VCaP (cell line): Measurements from ENCODE around the gene RNFT2.

ENCODE experiments used
- H3K27ac ChIP-seq: fragments of 450-650 bp; 2 replicates; pipeline ENCODE4 v1.5.1; 2017
- TF ChIP-seq, protein P1 (sequence below): fragments of 450-650 bp; conservative IDR thresholded peaks from 2 replicates; pipeline ENCODE4 v1.5.1; 2017; ENCODE audit warnings: mild to moderate bottlenecking, moderate library complexity

Gene RNFT2

DNA sequence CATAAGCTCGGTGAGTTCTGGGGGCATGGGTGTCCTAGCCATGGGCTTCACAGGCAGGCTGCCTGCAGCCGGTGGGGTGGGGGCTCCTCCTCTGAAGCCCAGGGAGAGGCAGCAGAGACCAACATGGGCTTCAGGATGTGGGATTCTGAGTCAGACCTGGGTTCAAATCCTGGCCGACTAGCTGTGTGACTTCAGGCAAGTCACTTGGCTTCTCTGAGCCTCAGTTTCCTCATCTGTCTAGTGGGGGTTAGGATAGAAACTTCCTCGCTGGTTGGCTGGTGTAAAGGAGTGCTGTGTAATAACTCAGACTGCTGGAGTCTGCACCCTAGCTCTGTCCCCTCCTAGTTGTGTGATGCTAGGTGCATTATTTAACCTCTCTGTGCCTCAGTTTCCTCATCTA lies 12.2 kb downstream of the RNFT2 start:
- no peak overlapping the region for H3K27ac ChIP-seq
- TF ChIP-seq, protein P1, sequence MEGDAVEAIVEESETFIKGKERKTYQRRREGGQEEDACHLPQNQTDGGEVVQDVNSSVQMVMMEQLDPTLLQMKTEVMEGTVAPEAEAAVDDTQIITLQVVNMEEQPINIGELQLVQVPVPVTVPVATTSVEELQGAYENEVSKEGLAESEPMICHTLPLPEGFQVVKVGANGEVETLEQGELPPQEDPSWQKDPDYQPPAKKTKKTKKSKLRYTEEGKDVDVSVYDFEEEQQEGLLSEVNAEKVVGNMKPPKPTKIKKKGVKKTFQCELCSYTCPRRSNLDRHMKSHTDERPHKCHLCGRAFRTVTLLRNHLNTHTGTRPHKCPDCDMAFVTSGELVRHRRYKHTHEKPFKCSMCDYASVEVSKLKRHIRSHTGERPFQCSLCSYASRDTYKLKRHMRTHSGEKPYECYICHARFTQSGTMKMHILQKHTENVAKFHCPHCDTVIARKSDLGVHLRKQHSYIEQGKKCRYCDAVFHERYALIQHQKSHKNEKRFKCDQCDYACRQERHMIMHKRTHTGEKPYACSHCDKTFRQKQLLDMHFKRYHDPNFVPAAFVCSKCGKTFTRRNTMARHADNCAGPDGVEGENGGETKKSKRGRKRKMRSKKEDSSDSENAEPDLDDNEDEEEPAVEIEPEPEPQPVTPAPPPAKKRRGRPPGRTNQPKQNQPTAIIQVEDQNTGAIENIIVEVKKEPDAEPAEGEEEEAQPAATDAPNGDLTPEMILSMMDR, result no peak

DNA sequence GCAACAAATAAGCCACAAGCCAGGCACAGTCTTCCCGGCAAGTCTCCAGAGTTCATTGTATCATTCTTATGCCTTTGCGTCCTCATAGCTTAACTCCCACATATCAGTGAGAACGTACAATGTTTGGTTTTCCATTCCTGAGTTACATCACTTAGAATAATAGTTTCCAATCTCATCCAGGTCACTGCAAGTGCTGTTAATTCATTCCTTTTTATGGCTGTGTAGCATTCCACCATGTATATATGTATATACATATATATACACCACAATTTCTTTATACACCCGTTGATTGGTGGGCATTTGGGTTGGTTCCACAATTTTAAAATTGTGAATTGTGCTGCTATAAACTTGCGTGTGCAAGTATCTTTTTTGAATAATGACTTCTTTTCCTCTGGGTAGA lies 16.0 kb downstream of the RNFT2 start:
- H3K27ac ChIP-seq, result peak overlapping the region; percentile 56

- peak overlapping the region; percentile 56 for H3K27ac ChIP-seq
These were observed 16.7 kb downstream of the RNFT2 start for GRCh38 chr12:116754783-116755182.

DNA sequence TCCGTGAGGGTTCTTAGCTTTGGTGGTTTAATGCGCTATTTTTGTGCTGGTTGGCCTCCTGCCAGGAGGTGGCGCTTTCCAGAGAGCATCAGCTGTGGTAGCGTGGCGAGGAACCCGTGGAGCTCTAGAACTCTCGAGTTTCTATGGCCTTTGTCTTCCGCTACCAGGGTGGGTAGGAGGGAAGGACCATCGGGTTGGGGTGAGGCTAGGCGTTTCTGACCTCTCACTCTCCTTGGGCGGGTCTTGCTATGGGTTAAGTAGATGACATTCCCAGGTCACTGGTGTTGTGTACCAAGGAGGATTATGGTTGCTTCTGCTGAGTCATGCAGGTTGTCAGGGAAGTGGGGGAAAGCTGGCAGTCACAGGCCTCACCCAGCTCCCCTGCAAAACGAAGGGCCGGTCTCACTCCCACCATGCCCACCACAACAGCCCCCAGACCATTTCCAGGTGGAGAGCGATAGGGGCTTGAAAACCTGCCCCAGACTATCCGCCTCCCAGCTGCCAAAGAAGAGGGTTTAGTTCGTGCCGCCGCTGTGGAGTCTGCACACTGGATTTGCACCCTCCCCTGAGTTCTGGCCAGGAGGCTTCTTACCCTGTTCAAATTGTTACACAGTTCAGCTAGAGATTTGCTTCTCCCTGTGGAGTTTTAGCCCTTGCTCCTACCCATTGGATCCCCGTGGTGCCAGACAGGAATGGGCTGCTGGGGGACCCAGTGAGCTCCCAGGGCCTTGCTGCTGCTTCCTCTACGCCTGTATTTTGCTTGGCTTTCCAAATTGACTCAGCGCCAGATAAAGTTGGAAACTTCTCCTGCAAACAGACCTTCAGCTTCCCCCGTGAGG lies 21.9 kb downstream of the RNFT2 start:
- TF ChIP-seq, protein P1, result no peak
- no peak overlapping the region for H3K27ac ChIP-seq

DNA sequence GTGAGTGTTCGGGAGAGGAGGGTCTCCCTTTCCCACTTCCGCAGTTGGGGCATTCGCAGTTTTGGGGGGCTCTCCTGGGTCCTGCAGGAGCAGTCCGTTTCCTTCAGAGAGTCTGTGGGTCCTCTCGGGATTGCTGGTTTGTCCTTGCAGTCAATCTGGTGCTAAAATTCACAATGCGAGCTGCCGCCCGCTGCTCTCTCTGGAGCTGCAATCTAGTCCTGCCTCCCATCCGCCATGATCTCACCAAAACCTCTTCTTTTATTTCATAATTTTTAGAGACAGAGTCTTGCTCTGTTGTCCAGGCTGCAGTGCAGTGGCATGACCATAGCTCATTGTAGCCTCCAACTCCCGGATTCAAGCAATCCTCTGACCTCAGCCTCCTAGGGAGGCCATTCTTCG lies 22.5 kb downstream of the RNFT2 start:
- TF ChIP-seq, protein P1, result no peak
- H3K27ac ChIP-seq, result no peak overlapping the region

DNA sequence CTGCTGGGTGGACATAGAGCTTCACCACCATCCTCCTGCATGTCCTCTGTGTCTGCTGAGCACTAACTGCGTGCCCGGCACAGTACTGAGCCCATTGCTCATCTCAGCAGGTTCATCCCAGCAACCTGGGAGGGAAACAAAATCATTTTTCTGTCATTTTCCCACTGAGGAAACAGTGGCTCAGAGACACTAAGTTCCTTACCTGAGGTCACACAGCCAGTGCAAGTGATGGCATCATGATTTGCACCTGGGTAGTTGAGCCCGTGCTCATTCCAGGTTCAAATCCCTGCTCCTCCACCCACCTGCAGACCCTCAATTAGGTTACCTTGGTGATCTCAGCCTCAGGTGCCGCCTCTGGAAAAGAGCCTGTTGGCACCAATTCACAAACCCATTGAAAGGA lies 23.4 kb downstream of the RNFT2 start:
- TF ChIP-seq, protein P1, result no peak

GRCh38 chr12:116765271-116765670 lies 27.2 kb downstream of the RNFT2 start:
- H3K27ac ChIP-seq, result no peak overlapping the region
- TF ChIP-seq, protein P1, result no peak

More for the DNA sequence above, 23.4 kb downstream of the RNFT2 start:
- H3K27ac ChIP-seq, result no peak overlapping the region

DNA sequence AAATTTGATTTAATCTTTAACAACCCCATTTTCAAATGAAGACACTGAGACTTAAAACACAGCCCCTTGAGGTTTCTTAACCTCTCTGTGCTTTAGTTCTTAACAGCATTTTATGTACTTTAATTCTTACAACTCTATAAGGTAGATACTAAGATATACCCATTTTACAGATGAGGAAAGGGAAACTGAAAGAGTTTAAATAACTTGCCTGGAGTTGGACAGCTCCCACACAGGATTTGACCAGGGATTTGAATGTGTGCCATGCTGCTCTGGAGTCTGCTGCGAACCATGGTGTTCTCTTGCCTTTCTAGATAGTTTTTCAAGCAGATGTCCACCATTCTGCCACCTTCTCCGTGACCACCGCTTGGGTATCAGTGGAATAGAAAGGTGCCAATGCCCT lies 28.2 kb downstream of the RNFT2 start:
- H3K27ac ChIP-seq, result no peak overlapping the region
- TF ChIP-seq, protein P1, result no peak
